Endodermal cell (in vitro differentiated cells): ENCODE measurements around the gene MGAT3. TPM values are rescaled to one million over a fixed set of nuclear protein-coding genes. Genes with fewer than 3 reads are reported as not detected.
A peak's percentile ranks its signal among the peaks of the same experiment; 100 is the strongest.

ENCODE experiments used
- DNase-seq: peaks from one replicate; pipeline ENCODE4 v3.0.0-alpha.2; 2017
- H3K27ac ChIP-seq: 2 replicates; pipeline ENCODE4 v1.5.1; 2013; ENCODE audit warnings: mild to moderate bottlenecking, low read depth, low read length, moderate library complexity
- H3K27me3 ChIP-seq: 2 replicates; pipeline ENCODE4 v1.6.1; 2013; ENCODE audit warnings: mild to moderate bottlenecking, low read length, moderate library complexity; ENCODE audit not compliant: insufficient read depth, control insufficient read depth, poor library complexity, severe bottlenecking
- H3K36me3 ChIP-seq: 2 replicates; pipeline ENCODE4 v1.7.0; 2013; ENCODE audit warnings: mild to moderate bottlenecking, low read length, moderate library complexity; ENCODE audit not compliant: control insufficient read depth, insufficient read depth
- H3K4me1 ChIP-seq: one replicate; pipeline ENCODE4 v1.7.0; 2013; ENCODE audit warnings: low read length; ENCODE audit not compliant: control insufficient read depth, insufficient read depth
- H3K4me3 ChIP-seq: 2 replicates; pipeline ENCODE4 v1.5.1; 2013; ENCODE audit warnings: mild to moderate bottlenecking, low read length, moderate library complexity
- H3K9ac ChIP-seq: 2 replicates; pipeline ENCODE4 v1.6.1; 2013; ENCODE audit warnings: mild to moderate bottlenecking, low read length, moderate library complexity; ENCODE audit not compliant: poor library complexity, severe bottlenecking; ENCODE audit errors: extremely low read depth
- H3K9me3 ChIP-seq: 2 replicates; pipeline ENCODE4 v1.6.1; 2013; ENCODE audit warnings: mild to moderate bottlenecking, low read length, moderate library complexity; ENCODE audit not compliant: control insufficient read depth
- H3K27ac Mint-ChIP-seq: 2 replicates; pipeline ENCODE4 v1.8.0; 2020; ENCODE audit warnings: mixed read lengths
- H3K27me3 Mint-ChIP-seq: 2 replicates; pipeline ENCODE4 v1.8.0; 2021; ENCODE audit warnings: mild to moderate bottlenecking, mixed read lengths; ENCODE audit not compliant: insufficient read depth
- H3K36me3 Mint-ChIP-seq: 2 replicates; pipeline ENCODE4 v1.8.0; 2020; ENCODE audit warnings: low read depth, mixed read lengths
- H3K4me1 Mint-ChIP-seq: 2 replicates; pipeline ENCODE4 v1.8.0; 2020; ENCODE audit warnings: mixed read lengths
- H3K4me3 Mint-ChIP-seq: 2 replicates; pipeline ENCODE4 v1.8.0; 2020; ENCODE audit warnings: mild to moderate bottlenecking, moderate library complexity, mixed read lengths
- H3K9me3 Mint-ChIP-seq: 2 replicates; pipeline ENCODE4 v1.8.0; 2020; ENCODE audit warnings: mild to moderate bottlenecking, mixed read lengths
- WGBS, 2 experiments: methylation state at CpG; one replicate each; pipeline versions ENCODE4 v1.1.5 to v1.1.7; 2013; ENCODE audit warnings: missing lambda C conversion rate in 2 of 2, mixed read lengths in 1 of 2; ENCODE audit not compliant: insufficient coverage in 1 of 2, insufficient read length in 1 of 2; 5-methylcytosine and 5-hydroxymethylcytosine counted together
- total RNA-seq, 2 donors: library from RNA; stranded (reverse); fragmentation: NEBNext Ultra II Directional in 1 of 2; extraction: Animal tissue kit (Norgen Biotek cat#: 25700) in 1 of 2; gene quantifications; 2 replicates in 1 of 2; 3 replicates in 1 of 2; pipeline ENCODE4 v1.2.1, GENCODE V29; 2021
- TF ChIP-seq, protein P1 (sequence below): fragments of 200-600 bp; sonication (generic); conservative IDR thresholded peaks from 2 replicates; pipeline ENCODE4 v1.5.0; 2021; ENCODE audit warnings: antibody characterized with exemption, mild to moderate bottlenecking

The MGAT3 gene
- total RNA-seq, 2 donors from 2014 or later = 9.0 to 16.7 TPM

DNA sequence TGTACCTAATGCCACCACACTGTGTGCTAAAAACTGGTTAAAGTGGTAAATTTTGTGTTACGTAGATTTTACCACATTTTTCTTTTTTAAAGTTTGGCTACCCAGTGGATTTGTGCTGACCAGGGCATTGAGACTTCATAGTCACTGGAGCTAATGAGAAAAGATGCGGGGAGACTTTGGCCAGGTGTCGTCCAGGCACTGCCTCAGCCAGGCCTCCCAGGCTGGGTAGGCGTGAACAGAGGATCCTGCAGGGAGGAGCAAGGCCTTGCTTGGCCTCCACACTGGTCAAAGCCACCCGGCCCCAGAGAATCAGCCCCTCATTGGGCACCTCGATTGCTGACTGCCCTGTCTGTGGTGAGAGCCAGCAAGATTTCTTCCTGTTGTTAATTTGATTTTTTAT, 13.4 kb upstream of the MGAT3 start:
- H3K4me1 ChIP-seq = no peaks in the 10 kb centered on the region
- H3K4me3 ChIP-seq = no peak overlapping the region
- H3K9me3 ChIP-seq = no peaks in the 10 kb centered on the region
- Mint-ChIP-seq H3K36me3 (no peaks in the 10 kb centered on the region), H3K27ac (no peak overlapping the region), H3K4me1 (peaks cover 2% of the 10 kb centered on the region), H3K9me3 (no peaks in the 10 kb centered on the region), H3K27me3 (peaks cover 11% of the 10 kb centered on the region), H3K4me3 (no peak overlapping the region)
- H3K27me3 ChIP-seq = no peaks in the 10 kb centered on the region
- H3K36me3 ChIP-seq = no peaks in the 10 kb centered on the region
- WGBS, 2 experiments = 91 to 94% methylated on average over 5 to 6 of the region's 6 CpGs
- H3K27ac ChIP-seq = no peak overlapping the region
- DNase-seq = peak; percentile 49
- H3K9ac ChIP-seq = no peak overlapping the region
- TF ChIP-seq, protein P1, sequence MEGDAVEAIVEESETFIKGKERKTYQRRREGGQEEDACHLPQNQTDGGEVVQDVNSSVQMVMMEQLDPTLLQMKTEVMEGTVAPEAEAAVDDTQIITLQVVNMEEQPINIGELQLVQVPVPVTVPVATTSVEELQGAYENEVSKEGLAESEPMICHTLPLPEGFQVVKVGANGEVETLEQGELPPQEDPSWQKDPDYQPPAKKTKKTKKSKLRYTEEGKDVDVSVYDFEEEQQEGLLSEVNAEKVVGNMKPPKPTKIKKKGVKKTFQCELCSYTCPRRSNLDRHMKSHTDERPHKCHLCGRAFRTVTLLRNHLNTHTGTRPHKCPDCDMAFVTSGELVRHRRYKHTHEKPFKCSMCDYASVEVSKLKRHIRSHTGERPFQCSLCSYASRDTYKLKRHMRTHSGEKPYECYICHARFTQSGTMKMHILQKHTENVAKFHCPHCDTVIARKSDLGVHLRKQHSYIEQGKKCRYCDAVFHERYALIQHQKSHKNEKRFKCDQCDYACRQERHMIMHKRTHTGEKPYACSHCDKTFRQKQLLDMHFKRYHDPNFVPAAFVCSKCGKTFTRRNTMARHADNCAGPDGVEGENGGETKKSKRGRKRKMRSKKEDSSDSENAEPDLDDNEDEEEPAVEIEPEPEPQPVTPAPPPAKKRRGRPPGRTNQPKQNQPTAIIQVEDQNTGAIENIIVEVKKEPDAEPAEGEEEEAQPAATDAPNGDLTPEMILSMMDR = no peak

DNA sequence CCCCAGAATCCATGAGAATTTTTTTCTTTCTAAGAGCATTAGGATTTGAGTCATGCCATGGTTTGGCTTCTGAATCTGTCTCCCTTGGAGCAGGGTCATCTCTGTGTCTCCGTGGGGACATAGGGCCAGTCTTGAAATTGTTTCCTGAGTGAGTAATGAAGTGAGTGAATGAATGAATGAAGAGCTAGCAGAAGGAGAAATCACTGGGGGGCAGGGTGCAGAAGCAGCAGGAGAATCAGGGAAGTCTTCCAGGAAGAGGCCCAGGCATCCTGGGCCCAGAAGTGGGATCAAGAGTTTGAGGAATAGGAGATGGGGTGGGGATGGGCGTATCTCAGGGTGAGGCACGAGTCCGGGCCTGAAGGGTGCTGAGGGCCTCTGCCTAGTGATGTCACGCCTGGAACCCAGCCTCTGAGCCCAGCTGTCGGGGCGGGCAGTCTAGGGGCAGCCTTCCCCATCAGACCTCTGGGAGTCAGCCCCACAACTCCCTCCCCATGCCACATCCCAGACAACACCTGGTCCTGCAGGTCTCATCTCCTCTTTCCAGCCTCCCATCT, 12.5 kb upstream of the MGAT3 start:
- 87 to 91% methylated on average over 4 to 7 of the region's 7 CpGs for WGBS, 2 experiments

DNA sequence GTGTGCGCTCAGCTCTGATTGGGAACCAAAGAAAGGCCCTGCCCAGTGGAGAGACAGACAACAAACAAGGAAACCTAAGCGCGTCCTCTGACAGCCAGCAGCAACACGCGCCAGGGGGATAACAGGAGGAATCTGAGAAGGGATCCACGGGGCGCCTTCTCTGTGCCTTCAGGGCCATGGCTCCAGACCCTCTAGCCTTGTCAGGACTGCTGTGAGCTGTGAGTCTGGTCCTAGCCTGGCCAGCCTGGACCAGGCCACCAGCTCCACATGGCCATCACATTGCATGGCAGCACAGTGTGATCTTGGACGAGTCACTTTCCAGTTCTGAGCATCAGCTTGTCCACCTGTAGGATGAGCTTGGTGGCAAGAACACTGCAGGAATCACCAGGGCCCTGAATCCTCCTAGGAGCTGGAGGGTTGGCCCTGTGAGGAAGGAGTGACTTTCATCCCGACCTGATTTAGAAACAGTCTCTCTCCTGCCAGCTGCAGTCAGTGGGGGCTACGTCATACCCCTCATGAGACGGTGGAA, 11.8 kb upstream of the MGAT3 start:
- DNase-seq = peak; percentile 43
- Mint-ChIP-seq H3K36me3 (no peaks in the 10 kb centered on the region), H3K9me3 (no peaks in the 10 kb centered on the region), H3K4me3 (no peak overlapping the region), H3K27ac (no peak overlapping the region), H3K27me3 (peaks cover 2% of the 10 kb centered on the region), H3K4me1 (peaks cover 2% of the 10 kb centered on the region)
- H3K27ac ChIP-seq = no peak overlapping the region
- no peaks in the 10 kb centered on the region for H3K9me3 ChIP-seq
- no peak overlapping the region for H3K9ac ChIP-seq
- 95 to 97% methylated on average over 8 to 11 of the region's 11 CpGs for WGBS, 2 experiments
- TF ChIP-seq, protein P1 = no peak
- H3K4me1 ChIP-seq = no peaks in the 10 kb centered on the region
- no peaks in the 10 kb centered on the region for H3K27me3 ChIP-seq
- H3K36me3 ChIP-seq = no peaks in the 10 kb centered on the region
- H3K4me3 ChIP-seq = no peak overlapping the region

More for the DNA sequence above, 12.5 kb upstream of the MGAT3 start:
- Histone ChIP-seq H3K9me3 (no peaks in the 10 kb centered on the region), H3K4me1 (no peaks in the 10 kb centered on the region), H3K36me3 (no peaks in the 10 kb centered on the region), H3K27me3 (no peaks in the 10 kb centered on the region), H3K27ac (no peak overlapping the region), H3K9ac (no peak overlapping the region), H3K4me3 (no peak overlapping the region)
- Mint-ChIP-seq H3K4me3 (no peak overlapping the region), H3K27me3 (peaks cover 4% of the 10 kb centered on the region), H3K27ac (no peak overlapping the region), H3K9me3 (no peaks in the 10 kb centered on the region), H3K4me1 (peaks cover 2% of the 10 kb centered on the region), H3K36me3 (no peaks in the 10 kb centered on the region)
- DNase-seq = no peak
- TF ChIP-seq, protein P1 = no peak
